ENCODE data around the gene KMT2A. TPM values are rescaled to one million over a fixed set of nuclear protein-coding genes. Genes with fewer than 3 reads are reported as not detected.

KMT2A gene
- polyA plus RNA-seq, 5 donors: 34.7 to 53.3 (median 49.3) TPM

- DNase-seq: no peak
These were observed 95.8 kb downstream of the KMT2A start for GRCh38 chr11:118532091-118532490.

- no peak for DNase-seq
These were observed 96.8 kb downstream of the KMT2A start for GRCh38 chr11:118532852-118533768.

GRCh38 chr11:118533769-118534729 lies 97.8 kb downstream of the KMT2A start:
- no peak for DNase-seq

- DNase-seq: no peak
These were observed 99.0 kb downstream of the KMT2A start for GRCh38 chr11:118535261-118535660.

GRCh38 chr11:118536726-118537125 lies 100.4 kb downstream of the KMT2A start:
- DNase-seq: no peak

GRCh38 chr11:118537409-118537980 lies 101.2 kb downstream of the KMT2A start:
- DNase-seq: no peak

- no peak for DNase-seq
These were observed 107.8 kb downstream of the KMT2A start for GRCh38 chr11:118544010-118544646.

GRCh38 chr11:118544647-118545010 lies 108.3 kb downstream of the KMT2A start:
- DNase-seq: no peak

- no peak for DNase-seq
These were observed 109.2 kb downstream of the KMT2A start for GRCh38 chr11:118545533-118545932.

- no peak for DNase-seq
These were observed 110.8 kb downstream of the KMT2A start for GRCh38 chr11:118547132-118547531.

- DNase-seq: no peak
These were observed 116.0 kb downstream of the KMT2A start for GRCh38 chr11:118552341-118552740.

- no peak for DNase-seq
These were observed 124.5 kb downstream of the KMT2A start for GRCh38 chr11:118560806-118561205.

- peak; percentile 14 to 30 for DNase-seq
These were observed 128.8 kb downstream of the KMT2A start for GRCh38 chr11:118565051-118565450.

GRCh38 chr11:118569670-118570069 lies 133.4 kb downstream of the KMT2A start:
- DNase-seq: no peak

- no peak for DNase-seq
These were observed 134.5 kb downstream of the KMT2A start for GRCh38 chr11:118570787-118571186.

GRCh38 chr11:118571701-118572060 lies 135.4 kb downstream of the KMT2A start:
- DNase-seq: peak in 1 of 2 donors; percentile 8

GRCh38 chr11:118572061-118572980 lies 136.0 kb downstream of the KMT2A start, which contains the start of gene ARCN1:
Gene ARCN1, plus strand, starts transcription at chr11:118572409. Its CDS starts 139 bp downstream, at chr11:118572548.
- DNase-seq: peak; percentile 84 to 89

- DNase-seq: peak in 1 of 2 donors; percentile 13
These were observed 136.8 kb downstream of the KMT2A start for GRCh38 chr11:118572981-118573550.

- no peak for DNase-seq
These were observed 138.3 kb downstream of the KMT2A start for GRCh38 chr11:118574636-118575035.
